Panc1 (cell line): Measurements from ENCODE around the gene NUBP2. TPM values are rescaled to one million over a fixed set of nuclear protein-coding genes. Genes with fewer than 3 reads are reported as not detected.

Source experiments
- ATAC-seq: fragments of 200-7000 bp; cut with Tn5 transposase; 2 replicates; pipeline ENCODE4 v1.9.1; 2020; ENCODE audit warnings: mild to moderate bottlenecking, moderate library complexity
- BruUV-seq: library from RNA; stranded (reverse); fragments of 400-500 nt; replicated peaks from 2 replicates; lab custom pipeline; 2021; lab: Mats Ljungman, UMichigan
- CTCF ChIA-PET: fragments of 300-600 bp; sonication (Branson Sonifier 250); formaldehyde crosslinking; loops from one replicate; lab custom pipeline; 2022; ENCODE audit warnings: antibody characterized with exemption; lab: Charles Lee
- POLR2A ChIA-PET: fragments of 300-600 bp; sonication (Branson Sonifier 250); formaldehyde crosslinking; loops from one replicate; lab custom pipeline; 2022; ENCODE audit warnings: antibody characterized with exemption; lab: Charles Lee
- DNase-seq: peaks from one replicate; pipeline ENCODE4 v3.0.0-alpha.2; 2010; ENCODE audit warnings: low read depth, low spot score
- H3K27ac ChIP-seq: 2 replicates; pipeline ENCODE4 v1.5.1; 2011; ENCODE audit warnings: mild to moderate bottlenecking, low read length, inconsistent platforms
- H3K27me3 ChIP-seq: fragments of 200-500 bp; sonication (Bioruptor generic); 2 replicates; pipeline ENCODE4 v1.6.0; 2014; ENCODE audit warnings: low read length, inconsistent platforms; ENCODE audit not compliant: control insufficient read depth, insufficient read depth
- H3K36me3 ChIP-seq: fragments of 200-500 bp; sonication (Bioruptor generic); 2 replicates; pipeline ENCODE4 v1.5.1; 2014; ENCODE audit warnings: inconsistent platforms, mild to moderate bottlenecking, low read length, moderate library complexity; ENCODE audit not compliant: control insufficient read depth, insufficient read depth
- H3K4me1 ChIP-seq: 2 replicates; pipeline ENCODE4 v1.5.1; 2011; ENCODE audit warnings: inconsistent platforms, mild to moderate bottlenecking, low read length, moderate library complexity; ENCODE audit not compliant: control insufficient read depth, insufficient read depth
- H3K4me3 ChIP-seq, 2 experiments: 2 replicates each; pipeline ENCODE4 v1.5.1; 2011 to 2012; ENCODE audit warnings: low read depth in 2 of 2, low read length in 2 of 2, mild to moderate bottlenecking in 2 of 2, inconsistent platforms in 1 of 2, moderate library complexity in 1 of 2
- H3K9me3 ChIP-seq: fragments of 200-500 bp; sonication (Bioruptor generic); 2 replicates; pipeline ENCODE4 v1.5.1; 2014; ENCODE audit warnings: low read depth, mild to moderate bottlenecking, inconsistent platforms, low read length, moderate library complexity; ENCODE audit not compliant: control insufficient read depth, insufficient read depth
- POLR2AphosphoS5 ChIP-seq: IDR thresholded peaks from 2 replicates; pipeline ENCODE4 v1.6.1; 2012; ENCODE audit warnings: mild to moderate bottlenecking, low read depth, low read length, moderate library complexity
- SIN3A ChIP-seq: IDR thresholded peaks from 2 replicates; pipeline ENCODE4 v1.6.1; 2012; ENCODE audit warnings: low read depth, mild to moderate bottlenecking, low read length, moderate library complexity, borderline replicate concordance; ENCODE audit not compliant: insufficient read depth
- TCF7L2 ChIP-seq: IDR thresholded peaks from 2 replicates; pipeline ENCODE4 v1.6.1; 2011; ENCODE audit warnings: mild to moderate bottlenecking, low read depth, low read length, inconsistent platforms
- in situ Hi-C: cut with HindIII; loops from 2 replicates; pipeline ENCODE4 v1.10.0; 2016; ENCODE audit warnings: low sequenced_read_pairs, low pct_unique_long_range_greater_than_20kb
- intact Hi-C: fragments of 100-400 bp; cut with micrococcal nuclease; formaldehyde crosslinking; loops from one replicate; pipeline ENCODE4 v1.10.0; 2022; ENCODE audit not compliant: unreplicated experiment
- total RNA-seq: library from RNA; stranded (reverse); gene quantifications from one replicate; pipeline ENCODE4 v1.2.1, GENCODE V29; 2021; ENCODE audit not compliant: unreplicated experiment
- TF ChIP-seq, protein P1 (sequence below): fragments of 450-650 bp; IDR thresholded peaks from 2 replicates; pipeline ENCODE4 v1.5.1; 2017; ENCODE audit warnings: mild to moderate bottlenecking
- TF ChIP-seq, protein P2 (sequence below), 2 experiments: IDR thresholded peaks; 2 replicates each; pipeline ENCODE4 v1.6.1; 2011 to 2012; ENCODE audit warnings: low read depth in 2 of 2, control low read depth in 1 of 2, low read length in 1 of 2, mild to moderate bottlenecking in 1 of 2, moderate library complexity in 1 of 2; ENCODE audit not compliant: insufficient read depth in 1 of 2

The NUBP2 gene
- total RNA-seq, 1 experiment from 2014 or later, result 85.8 TPM

DNA sequence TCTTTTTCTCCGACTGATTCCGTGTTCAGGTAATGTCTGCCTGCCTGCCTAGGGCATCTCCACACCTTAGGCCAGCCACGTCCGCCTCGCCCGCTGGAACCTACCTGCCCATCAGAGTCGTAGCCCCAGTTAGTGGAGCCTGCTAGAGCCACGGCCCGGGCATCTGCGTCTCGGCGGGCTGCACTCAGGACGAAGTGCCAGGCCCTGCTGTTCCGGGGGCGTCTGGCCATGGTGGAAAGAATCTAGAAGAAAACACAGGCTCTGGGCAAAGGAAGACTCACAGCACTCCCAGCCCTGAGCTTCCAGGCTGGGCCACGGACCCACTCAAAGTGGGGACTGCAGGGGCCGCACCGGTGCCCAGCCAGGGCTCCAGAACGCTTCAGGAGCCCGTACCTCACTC is 1.5 kb upstream of the NUBP2 start:
- CTCF ChIA-PET, result no interaction called here
- POLR2A ChIA-PET, result no interaction called here
- in situ Hi-C loops, result no loop called here
- Histone ChIP-seq H3K27ac (peak overlapping the region; percentile 79), H3K36me3 (peaks cover 3% of the 10 kb centered on the region; the same call in 1 of the 2 replicates), H3K9me3 (no peaks in the 10 kb centered on the region), H3K27me3 (no peaks in the 10 kb centered on the region), H3K4me3 (peak overlapping the region; percentile 72 to 98), H3K4me1 (peaks cover 46% of the 10 kb centered on the region)
- no TSS peak for BruUV-seq
- no peak for DNase-seq
- intact Hi-C loops, result no loop called here
- TF ChIP-seq POLR2AphosphoS5 (no peak), TCF7L2 (no peak)
- no peak for ATAC-seq

DNA sequence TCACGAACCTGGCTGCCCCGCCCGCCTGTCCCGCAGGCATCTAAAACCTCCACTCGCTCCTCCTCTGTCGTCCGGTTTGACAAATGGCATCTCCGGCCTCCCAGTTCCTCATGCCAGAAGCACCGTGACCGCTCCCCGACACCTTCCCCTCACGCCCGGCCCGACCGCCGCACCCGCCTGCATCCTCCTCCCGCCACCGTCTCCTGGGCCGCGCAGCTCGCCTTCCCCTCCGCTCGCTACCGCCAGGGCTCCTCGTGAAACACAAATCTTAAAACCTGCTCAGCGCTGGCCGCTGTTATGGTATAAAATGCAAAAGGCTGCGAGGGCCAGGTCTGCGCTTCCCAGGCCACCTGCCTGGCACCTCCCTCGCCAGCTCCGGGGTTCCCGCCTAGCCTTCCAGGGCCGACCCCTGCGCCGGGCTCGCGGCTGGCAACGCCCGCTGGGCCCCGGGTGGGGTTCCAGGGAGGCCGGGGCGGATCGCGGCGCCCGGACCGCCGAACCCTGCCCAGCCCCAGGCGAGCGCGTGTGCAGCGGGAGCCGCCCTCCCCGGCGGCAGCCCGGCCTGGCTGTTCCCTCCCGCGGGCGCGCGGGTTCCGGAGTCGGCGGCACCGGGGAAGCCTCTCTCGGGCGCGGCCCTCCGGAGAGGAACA is 877 bp upstream of the NUBP2 start:
- H3K9me3 ChIP-seq, result no peaks in the 10 kb centered on the region
- ATAC-seq, result peak; percentile 9
- no TSS peak for BruUV-seq
- in situ Hi-C loops, result no loop called here
- TF ChIP-seq POLR2AphosphoS5, result peak; percentile 18; the same call in 1 of the 2 replicates
- TF ChIP-seq, protein P1, sequence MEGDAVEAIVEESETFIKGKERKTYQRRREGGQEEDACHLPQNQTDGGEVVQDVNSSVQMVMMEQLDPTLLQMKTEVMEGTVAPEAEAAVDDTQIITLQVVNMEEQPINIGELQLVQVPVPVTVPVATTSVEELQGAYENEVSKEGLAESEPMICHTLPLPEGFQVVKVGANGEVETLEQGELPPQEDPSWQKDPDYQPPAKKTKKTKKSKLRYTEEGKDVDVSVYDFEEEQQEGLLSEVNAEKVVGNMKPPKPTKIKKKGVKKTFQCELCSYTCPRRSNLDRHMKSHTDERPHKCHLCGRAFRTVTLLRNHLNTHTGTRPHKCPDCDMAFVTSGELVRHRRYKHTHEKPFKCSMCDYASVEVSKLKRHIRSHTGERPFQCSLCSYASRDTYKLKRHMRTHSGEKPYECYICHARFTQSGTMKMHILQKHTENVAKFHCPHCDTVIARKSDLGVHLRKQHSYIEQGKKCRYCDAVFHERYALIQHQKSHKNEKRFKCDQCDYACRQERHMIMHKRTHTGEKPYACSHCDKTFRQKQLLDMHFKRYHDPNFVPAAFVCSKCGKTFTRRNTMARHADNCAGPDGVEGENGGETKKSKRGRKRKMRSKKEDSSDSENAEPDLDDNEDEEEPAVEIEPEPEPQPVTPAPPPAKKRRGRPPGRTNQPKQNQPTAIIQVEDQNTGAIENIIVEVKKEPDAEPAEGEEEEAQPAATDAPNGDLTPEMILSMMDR, result no peak
- 0 out of 2 replicates have a peak, but pooled peaks have one; percentile 61 for TF ChIP-seq SIN3A
- TF ChIP-seq TCF7L2, result 0 out of 2 replicates have a peak, but pooled peaks have one; percentile 38
- TF ChIP-seq, protein P2, sequence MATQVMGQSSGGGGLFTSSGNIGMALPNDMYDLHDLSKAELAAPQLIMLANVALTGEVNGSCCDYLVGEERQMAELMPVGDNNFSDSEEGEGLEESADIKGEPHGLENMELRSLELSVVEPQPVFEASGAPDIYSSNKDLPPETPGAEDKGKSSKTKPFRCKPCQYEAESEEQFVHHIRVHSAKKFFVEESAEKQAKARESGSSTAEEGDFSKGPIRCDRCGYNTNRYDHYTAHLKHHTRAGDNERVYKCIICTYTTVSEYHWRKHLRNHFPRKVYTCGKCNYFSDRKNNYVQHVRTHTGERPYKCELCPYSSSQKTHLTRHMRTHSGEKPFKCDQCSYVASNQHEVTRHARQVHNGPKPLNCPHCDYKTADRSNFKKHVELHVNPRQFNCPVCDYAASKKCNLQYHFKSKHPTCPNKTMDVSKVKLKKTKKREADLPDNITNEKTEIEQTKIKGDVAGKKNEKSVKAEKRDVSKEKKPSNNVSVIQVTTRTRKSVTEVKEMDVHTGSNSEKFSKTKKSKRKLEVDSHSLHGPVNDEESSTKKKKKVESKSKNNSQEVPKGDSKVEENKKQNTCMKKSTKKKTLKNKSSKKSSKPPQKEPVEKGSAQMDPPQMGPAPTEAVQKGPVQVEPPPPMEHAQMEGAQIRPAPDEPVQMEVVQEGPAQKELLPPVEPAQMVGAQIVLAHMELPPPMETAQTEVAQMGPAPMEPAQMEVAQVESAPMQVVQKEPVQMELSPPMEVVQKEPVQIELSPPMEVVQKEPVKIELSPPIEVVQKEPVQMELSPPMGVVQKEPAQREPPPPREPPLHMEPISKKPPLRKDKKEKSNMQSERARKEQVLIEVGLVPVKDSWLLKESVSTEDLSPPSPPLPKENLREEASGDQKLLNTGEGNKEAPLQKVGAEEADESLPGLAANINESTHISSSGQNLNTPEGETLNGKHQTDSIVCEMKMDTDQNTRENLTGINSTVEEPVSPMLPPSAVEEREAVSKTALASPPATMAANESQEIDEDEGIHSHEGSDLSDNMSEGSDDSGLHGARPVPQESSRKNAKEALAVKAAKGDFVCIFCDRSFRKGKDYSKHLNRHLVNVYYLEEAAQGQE (IDR thresholded peaks at IDR 0.05; ENCODE audit: insufficient read depth in 1 of 2, low read depth in 2 of 2, low read length in 1 of 2), result no peak
- DNase-seq, result no peak
- peak overlapping the region; percentile 79 for H3K27ac ChIP-seq
- CTCF ChIA-PET, result no interaction called here
- H3K27me3 ChIP-seq, result no peaks in the 10 kb centered on the region
- H3K4me1 ChIP-seq, result peaks cover 40% of the 10 kb centered on the region
- peak overlapping the region; percentile 72 to 98 for H3K4me3 ChIP-seq
- intact Hi-C loops, result no loop called here
- POLR2A ChIA-PET, result no interaction called here
- peaks cover 3% of the 10 kb centered on the region; the same call in 1 of the 2 replicates for H3K36me3 ChIP-seq
